ENCODE measurements around the gene CBLB.
"Not testable (repeated sequence)": the region's sequence is repeated elsewhere in the genome, so short reads cannot be mapped to it uniquely, and the experiment has no call there.

The CBLB gene

GRCh38 chr3:105816833-105817232 is 52.0 kb downstream of the CBLB start:
- no peak for DNase-seq (ENCODE audit: low spot score)

DNA sequence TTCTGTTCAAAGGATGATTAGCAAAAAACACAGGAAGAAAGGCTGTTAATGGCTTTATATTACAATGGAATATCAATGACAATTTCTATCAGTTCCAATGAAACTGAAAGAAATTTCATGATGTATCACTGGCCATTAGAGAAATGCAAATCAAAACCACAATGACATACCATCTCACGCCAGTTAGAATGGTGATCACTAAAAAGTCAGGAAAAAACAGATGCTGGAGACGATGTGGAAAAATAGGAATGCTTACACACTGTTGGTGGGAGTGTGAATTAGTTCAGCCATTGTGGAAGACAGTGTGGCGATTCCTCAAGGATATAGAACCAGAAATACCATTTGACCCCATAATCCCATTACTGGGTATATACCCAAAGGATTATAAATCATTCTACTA is 53.5 kb downstream of the CBLB start:
- DNase-seq (ENCODE audit: low spot score): not testable (repeated sequence)

- no peak for DNase-seq (ENCODE audit: low spot score)
Observed at GRCh38 chr3:105813710-105814109, 55.1 kb downstream of the CBLB start.

DNA sequence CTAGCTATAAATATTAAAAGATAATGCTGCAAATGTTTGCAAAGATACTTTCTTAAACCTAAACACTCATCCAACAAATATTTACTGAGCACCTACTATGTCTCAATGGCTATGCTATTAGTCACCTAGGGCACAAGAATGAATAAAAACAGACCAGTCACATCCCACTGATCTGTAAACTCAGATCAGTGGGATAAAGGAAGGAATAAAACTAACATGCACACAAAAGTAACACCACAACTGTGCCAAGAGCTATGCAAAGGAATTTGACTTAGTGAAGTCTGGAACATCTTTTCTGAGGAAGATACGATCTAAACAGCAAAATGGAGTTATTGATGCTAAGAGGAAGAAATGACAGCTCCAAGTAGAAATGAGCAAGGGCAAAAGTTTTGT is 56.6 kb downstream of the CBLB start:
- no peak for DNase-seq (ENCODE audit: low spot score)

GRCh38 chr3:105811518-105812193 is 57.2 kb downstream of the CBLB start:
- DNase-seq (ENCODE audit: low spot score): no peak

DNA sequence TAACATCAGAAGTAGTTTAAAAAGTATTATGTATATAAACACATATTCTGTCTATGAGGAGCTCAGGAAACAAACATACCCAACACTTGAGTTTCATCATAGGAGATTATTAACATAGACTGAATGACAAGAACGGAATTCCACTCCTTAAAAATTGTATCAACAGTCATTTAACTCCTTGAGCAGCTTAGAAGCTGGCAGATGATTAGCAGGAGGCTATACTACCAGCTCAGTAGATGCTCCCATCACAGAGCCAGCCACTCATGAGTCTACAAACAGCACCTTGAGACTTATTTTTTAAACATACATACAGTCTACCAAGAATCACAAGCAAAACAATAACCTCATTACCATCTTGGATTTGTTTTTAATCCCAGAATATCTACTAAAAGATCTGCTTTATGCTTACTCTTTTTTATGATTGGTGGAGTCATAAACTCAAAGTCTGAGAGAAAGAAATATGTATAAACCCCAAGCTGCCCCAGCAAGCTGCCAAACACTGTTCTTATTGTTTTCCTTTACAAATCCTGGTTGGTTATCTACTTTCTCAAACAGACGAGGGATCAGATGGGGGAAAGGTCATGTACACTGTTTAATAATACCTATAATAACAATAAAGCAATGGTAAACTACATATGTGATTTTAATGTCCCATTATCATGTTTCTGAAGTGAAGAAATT is 59.5 kb downstream of the CBLB start:
- no peak for DNase-seq (ENCODE audit: low spot score)

DNA sequence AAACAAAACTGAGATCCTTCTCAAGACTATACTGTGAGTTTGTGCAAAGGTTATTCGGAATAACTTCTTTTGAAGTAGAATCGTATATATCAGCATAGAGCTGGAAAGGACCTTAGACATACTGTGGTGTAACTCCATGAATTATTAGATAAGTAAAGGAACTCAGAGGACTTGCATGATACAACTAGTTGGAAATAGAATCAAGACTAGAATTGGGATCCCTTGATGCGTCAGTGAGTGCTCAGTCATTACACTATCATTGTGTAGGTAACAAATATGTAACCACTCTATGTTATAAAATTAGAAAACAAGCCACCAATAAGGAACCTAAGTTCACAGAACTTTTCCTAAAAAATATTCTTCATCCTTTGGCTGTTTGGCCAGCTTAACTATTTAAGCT is 61.1 kb downstream of the CBLB start:
- no peak for DNase-seq (ENCODE audit: low spot score)

GRCh38 chr3:105807146-105807545 is 61.7 kb downstream of the CBLB start:
- DNase-seq (ENCODE audit: low spot score): no peak

DNA sequence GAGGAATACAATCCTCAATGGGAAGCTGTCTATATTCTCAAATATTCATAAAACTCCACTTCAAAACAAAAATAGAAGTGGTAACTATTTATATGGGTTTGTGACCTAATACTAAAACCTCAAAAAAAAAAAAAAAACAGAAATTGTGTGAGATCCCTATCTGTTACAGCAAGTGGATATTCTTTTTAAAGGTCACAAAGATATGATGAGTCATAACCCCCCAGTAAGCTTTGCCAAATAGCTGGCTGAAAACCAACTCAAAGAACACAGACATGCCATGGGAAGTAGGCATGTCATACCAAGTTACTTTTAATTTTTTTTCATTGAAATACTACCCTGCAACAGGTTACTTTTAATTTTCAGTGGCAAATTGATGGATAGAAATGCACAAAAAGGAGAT is 62.5 kb downstream of the CBLB start:
- no peak for DNase-seq (ENCODE audit: low spot score)

GRCh38 chr3:105805404-105805803 is 63.4 kb downstream of the CBLB start:
- no peak for DNase-seq (ENCODE audit: low spot score)

DNA sequence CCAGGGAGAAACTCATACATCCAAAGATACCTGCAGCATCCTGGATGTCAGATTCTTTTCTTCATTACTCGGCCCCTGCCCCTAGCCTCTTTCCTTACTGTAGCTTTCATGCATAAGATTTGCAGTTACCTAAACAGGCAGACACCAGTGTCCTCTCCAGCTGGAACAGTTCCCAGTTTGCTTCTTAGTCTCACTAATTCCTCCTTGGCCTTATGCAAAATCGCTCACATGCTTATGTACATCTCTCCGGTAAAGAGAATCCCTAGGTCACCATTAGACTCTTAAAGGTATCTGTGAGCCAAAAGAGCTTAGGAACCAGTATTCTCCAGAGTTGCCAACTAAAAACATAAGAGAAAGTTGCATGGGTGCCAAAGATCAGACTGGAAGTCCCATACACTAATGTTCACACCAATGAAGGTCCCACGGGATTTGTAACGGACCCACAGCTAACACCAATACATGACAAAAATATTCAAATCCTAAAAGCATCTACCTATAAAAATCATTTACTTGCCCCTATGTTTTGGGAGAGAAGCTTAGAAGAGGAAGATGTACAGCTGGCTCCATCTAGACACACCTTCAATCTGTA is 66.6 kb downstream of the CBLB start:
- DNase-seq (ENCODE audit: low spot score): peak; percentile 58

GRCh38 chr3:105801397-105801796 is 67.4 kb downstream of the CBLB start:
- DNase-seq (ENCODE audit: low spot score): no peak

GRCh38 chr3:105800320-105800719 is 68.5 kb downstream of the CBLB start:
- no peak for DNase-seq (ENCODE audit: low spot score)

GRCh38 chr3:105799286-105799685 is 69.5 kb downstream of the CBLB start:
- no peak for DNase-seq (ENCODE audit: low spot score)

DNA sequence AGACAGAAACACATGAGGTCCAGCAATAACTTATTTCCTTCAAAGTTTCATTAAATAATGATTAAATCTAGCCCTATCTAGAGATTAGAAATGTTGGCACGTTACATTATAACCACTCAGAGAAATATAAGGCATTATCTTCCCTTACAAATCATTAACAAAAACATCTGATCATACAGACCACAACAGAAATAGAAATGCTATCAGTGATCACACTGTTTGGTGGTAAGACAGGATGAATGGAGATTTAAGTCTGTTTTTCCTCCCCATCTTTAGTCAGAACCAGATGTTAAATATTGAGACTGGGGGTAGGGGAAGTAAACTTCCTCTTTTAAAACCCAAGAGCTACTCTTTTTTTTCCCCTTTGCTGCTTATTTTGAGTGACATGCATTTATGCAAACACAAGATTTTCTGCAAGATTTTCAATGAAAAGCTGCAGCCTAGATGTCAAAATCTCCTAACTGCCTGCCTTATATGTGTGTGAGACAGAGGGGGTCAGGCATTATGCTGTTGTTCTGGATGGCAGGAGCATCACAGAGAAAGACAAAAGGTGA is 70.4 kb downstream of the CBLB start:
- DNase-seq (ENCODE audit: low spot score): no peak

DNA sequence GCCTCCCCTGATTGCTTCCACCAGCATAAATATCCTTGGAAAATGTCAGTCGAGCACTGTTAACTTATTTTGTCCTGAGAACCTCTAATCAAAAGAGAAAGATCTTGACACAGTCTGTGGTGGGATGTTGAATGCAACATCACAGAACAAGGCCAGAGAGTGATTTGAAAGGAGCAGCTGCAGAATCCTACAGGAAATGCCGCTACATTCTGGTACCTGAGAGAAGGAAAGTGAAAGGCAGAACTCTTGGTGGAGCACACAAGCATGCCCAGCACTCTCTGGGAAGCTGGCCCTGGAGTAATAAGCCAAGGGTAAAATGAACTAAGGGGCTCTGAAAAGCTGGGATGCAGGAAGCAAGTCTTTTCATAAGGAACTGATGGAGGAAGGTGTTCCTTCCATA is 75.8 kb downstream of the CBLB start:
- DNase-seq (ENCODE audit: low spot score): no peak

DNA sequence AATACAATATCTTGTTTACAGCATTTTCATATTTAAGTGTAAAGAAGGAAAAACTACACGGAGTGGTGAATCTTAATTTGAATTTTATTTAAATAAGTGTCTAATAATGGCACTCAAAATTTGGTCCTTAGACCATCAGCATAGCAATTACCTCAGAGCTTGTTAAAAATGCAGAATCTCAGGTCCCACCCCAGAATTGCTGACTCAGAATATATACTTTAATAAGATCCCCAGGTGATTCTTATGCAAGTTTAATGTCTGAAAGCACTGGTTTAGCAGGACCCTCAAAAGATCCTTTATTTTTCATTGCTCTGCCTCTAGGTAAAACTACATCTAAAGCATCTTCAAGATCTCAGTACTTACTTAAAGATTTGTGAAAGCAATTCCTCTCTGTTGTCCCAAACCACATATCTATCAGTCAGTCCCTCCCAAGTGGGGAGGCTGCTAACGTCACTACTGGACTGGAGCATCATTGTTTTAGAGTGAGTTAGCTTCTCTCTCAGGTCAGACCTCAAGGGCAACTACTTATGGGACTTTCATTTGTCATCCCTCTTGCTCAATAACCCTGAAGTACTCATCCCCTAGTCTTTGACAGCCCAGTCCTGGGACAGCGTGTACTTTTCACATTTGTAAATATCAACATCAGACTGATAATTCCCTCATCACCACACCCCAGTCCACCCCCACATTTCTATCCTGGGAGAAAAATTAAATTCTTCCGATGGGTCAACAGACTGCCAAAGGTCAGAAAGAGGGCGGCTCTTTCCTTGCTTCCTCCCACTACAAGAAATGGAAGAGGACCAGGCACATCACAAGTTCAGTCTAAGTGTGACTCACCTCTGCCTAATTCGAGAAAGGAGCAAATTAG is 76.7 kb downstream of the CBLB start:
- no peak for DNase-seq (ENCODE audit: low spot score)

DNA sequence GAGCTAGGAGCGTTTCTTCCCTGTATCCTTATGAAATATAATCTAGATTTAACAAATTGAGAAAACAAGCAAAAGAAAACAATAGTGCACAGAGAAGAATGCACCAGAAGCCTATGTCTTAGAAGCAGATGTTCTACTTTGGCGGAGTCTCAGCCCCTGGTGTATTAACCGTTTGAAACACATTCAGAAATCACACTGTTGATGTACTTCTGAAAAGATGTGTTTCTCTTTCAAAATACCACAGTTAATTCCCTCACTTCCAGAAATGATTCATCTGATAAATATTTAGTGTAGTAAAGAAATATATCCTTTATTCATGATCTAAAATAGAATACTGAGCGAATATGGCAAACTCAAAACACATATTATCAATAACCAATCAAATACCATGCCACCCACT is 77.7 kb downstream of the CBLB start:
- DNase-seq (ENCODE audit: low spot score): no peak

DNA sequence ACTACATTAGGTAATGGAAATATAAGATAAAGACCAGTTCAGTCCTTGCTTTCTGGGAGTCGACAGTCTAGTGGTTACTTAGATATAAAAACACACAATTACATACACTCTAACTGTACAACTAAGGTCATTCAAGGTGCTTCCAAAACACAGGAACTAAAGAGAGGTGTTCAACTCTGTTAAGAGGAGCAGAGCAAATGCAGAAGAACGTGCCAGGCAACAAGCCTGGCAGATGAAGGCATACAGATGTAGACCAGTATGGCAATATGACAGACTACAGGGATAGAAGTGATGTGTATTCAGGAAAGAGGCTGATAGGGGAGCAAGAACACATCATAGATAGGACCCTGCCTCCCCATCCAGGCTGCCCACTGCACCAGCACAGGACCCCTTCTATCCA is 78.3 kb downstream of the CBLB start:
- DNase-seq (ENCODE audit: low spot score): no peak

DNA sequence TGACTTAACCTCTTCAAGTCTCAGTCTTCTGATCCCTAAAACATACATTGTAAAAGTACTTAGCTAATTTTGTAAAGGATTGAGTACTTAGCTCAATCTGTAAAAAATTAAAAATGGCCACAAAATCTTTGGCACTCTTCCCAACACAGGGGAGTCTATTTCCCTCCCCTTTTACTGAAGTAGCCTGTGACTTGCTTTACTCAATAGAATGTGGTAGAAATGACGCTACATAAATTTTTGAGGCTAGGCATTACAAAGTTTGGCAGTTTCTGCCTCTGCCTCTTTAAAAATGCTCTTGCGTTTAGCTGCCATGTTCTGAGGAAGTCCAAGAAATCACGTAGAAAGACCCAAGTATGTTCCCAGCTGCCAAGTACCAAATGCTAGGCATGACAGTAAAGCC is 80.2 kb downstream of the CBLB start:
- no peak for DNase-seq (ENCODE audit: low spot score)

GRCh38 chr3:105787453-105787852 is 81.4 kb downstream of the CBLB start:
- no peak for DNase-seq (ENCODE audit: low spot score)

DNA sequence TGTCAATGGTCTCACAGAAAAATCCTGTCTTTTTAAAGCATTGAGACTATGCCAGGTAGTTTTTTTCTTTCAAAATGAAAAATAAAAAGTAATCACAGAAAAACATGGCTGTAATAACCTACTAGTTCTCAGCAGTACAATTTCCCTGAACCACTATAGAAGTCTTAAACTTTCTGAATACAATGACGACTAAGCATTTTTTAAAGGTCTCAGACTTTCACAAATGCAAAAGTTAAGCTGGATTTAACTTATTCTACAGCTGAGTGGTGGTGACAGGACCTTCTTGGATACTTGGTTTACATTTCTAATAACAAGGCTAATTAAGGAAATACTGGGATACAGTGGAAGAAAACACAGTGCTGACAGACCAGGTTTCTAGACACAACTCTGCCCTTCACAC is 81.8 kb downstream of the CBLB start:
- DNase-seq (ENCODE audit: low spot score): no peak
